HG03354 (cell line): Measurements from ENCODE around the gene ZNF598.
A peak's percentile ranks its signal among the peaks of the same experiment; 100 is the strongest.
"Not testable (repeated sequence)": the region's sequence is repeated elsewhere in the genome, so short reads cannot be mapped to it uniquely, and the experiment has no call there.

Experiments
- ATAC-seq: cut with Tn5 transposase; IDR thresholded peaks from one replicate; pipeline ENCODE4 v1.9.1; 2021; ENCODE audit warnings: mild to moderate bottlenecking; ENCODE audit not compliant: unreplicated experiment, poor library complexity, severe bottlenecking

ZNF598 gene

DNA sequence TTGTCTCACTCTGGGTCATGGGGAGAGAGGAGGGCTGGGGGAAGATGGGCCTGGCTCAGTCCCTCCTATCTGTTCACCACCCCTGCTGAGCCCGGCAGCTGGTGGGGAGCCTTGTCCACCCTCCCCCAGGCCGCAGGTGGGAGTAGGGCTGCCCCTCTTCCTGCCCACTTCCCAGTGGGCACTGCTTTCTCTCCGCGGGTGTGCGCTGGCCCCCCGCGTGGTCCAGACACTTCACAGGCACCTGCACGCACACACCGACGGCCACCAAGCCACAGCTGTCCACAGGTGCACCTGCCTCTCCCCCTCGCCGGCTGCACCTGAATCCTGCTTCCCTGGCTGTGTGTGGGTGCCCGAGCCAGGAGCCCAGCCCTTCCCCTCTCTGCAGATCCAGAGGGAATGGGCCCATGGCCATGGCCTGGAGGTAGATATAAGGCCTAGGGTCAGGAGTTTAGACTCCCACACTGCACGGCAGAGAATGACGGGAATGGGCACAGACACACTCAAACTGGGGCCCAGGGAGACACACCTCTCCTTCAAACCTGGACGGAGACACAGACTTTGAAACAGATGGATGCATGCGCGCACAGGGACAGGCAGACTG is 19.1 kb upstream of the ZNF598 start:
- no peak for ATAC-seq

DNA sequence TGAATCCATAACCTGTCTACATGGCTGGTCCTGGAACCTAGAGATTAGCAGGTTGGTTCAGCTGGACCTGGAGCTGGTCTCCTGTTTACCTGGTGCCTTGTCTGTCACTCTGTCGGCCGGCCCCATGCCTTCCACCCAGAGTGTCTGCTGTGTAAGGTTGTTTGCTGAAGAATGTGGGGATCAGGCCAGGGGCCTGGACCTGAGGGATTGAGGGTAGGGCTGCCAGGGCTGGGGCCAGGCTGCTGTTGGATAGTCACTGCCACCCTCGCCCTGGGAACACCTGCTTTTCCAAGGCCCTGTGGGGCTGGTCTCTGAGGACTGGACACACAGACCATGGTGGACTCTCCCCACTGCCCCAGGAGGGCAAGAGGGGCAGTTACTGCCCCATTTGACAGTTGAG is 18.5 kb upstream of the ZNF598 start:
- ATAC-seq = no peak

DNA sequence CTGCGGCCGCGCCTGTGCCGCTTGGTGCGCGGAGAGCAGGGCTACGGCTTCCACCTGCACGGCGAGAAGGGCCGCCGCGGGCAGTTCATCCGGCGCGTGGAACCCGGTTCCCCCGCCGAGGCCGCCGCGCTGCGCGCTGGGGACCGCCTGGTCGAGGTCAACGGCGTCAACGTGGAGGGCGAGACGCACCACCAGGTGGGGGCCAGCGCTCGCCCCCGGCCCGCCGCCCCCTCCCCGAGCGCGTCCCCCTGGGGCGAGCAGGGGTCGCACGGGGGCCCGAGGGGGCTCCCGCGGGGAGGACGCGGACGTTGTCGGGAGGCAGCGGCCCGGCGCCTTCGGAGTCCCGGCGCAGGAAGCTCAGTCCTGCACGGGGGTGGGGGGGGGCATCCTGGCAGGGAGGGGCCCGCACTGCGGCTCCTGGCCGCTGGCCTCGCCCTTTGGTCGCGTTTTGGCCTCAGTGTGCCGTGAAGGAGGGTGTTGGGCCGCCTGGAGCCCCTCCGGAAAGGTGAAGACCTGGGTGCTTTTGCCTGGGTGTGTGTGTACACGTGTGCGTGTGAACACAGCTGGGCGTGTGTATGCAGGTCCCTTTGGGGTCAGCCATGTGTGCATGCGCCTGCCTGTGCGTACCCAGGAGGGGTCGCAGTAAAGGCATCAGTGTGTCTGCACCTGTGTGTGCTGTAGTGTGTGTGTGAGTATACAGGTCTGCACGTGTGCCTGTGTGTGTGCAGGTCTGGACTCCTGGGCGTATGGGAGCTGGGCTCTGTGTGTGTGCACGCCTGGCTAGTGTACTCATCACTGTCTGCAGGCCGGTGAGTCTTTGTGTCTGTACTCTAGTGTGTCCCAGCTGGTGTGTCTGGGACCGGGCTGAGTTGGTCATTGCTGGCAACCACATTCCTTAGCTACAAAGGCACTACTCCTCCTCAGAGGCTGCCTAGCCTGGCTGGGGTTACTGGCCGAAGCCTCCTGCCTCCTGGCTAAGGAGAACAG is 17.7 kb upstream of the ZNF598 start:
- no peak for ATAC-seq

GRCh38 chr16:2026461-2027023 is 16.9 kb upstream of the ZNF598 start, which contains the start of gene NHERF2:
TSS of gene NHERF2 (plus strand) at chr16:2026902. CDS start at chr16:2027006, 104 bp downstream.
- ATAC-seq = no peak

- no peak for ATAC-seq
Measured at GRCh38 chr16:2025878-2026460, 16.3 kb upstream of the ZNF598 start.

DNA sequence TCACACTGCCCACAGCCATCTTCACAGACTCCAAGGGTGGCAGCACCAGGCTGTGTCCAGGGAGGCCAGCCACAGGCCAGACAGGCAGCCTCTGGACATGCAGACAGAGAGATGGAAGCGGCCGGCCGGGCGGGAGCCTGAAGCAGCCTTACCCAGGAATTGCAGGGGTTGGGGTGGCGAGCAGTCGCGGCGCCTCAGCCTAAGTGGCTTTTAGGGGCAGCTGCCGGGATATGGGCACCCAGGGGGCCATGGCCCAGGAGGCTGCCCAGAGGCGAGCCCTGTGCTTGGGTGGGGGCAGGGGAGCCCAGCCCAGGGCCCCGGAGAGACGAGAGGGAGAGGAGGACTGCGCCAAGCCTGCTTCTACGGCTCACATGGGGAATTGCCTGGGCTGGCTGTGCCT is 15.6 kb upstream of the ZNF598 start:
- ATAC-seq = no peak

GRCh38 chr16:2024032-2024420 is 14.4 kb upstream of the ZNF598 start:
- ATAC-seq = no peak

GRCh38 chr16:2023092-2024031 is 13.7 kb upstream of the ZNF598 start:
- no peak for ATAC-seq

GRCh38 chr16:2022723-2023091 is 13.1 kb upstream of the ZNF598 start:
- ATAC-seq = no peak

- ATAC-seq = no peak
Measured at GRCh38 chr16:2019921-2020831, 10.6 kb upstream of the ZNF598 start.

DNA sequence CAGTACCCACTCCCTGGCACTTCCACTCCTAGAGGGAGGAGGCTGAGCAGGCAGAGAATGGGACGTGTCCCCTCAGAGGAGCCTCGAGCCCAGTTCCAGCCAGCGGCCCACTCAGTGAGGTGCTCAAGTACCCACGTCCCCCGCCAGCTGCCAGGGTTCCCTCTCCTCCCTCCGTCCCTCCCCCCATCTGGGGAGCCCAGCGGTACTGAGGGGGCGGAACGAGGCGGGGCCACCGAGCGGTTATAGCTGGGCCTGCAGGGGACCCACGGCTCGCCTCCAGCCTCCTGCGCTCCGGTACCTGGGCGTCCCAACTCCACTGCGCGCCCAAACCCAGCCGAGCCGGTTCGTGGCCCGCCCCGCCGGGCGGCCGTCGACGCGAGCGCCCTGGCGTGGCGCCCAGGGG is 9.9 kb upstream of the ZNF598 start, which contains the start of gene NPW:
Gene NPW (plus strand): TSS at position 268 of the 403 bp plus-strand sequence.
- ATAC-seq = no peak

DNA sequence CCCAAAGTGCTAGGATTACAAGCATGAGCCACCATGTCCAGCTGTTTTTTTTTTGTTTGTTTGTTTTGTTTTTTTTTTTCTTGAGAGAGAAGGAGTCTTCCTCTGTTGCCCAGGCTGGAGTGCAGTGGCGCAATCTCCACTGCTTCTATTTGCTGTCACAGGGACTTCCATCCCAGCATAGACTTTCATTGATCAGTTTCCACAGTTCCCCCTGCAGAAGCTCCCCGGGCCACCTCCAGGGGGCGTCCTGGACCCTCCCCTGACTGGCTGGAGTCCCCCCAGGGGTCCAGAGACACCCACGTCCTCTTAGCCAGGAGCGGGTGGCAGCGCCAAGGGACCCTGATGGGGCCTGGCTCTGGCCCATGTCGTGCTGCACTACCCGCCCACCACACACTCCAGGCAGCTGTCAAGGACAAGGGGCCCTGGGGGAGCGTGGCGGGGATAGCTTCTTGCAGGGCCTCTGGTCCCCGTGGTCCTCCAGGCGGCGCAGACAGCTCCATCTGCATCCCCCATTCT is 6.8 kb upstream of the ZNF598 start:
- ATAC-seq = no peak

- ATAC-seq = no peak
Measured at GRCh38 chr16:2015947-2016208, 6.3 kb upstream of the ZNF598 start.

- ATAC-seq = no peak
Measured at GRCh38 chr16:2015117-2015946, 5.7 kb upstream of the ZNF598 start.

GRCh38 chr16:2013527-2013926 is 3.9 kb upstream of the ZNF598 start:
- no peak for ATAC-seq

GRCh38 chr16:2011726-2012125 is 2.1 kb upstream of the ZNF598 start:
- not testable (repeated sequence) for ATAC-seq

DNA sequence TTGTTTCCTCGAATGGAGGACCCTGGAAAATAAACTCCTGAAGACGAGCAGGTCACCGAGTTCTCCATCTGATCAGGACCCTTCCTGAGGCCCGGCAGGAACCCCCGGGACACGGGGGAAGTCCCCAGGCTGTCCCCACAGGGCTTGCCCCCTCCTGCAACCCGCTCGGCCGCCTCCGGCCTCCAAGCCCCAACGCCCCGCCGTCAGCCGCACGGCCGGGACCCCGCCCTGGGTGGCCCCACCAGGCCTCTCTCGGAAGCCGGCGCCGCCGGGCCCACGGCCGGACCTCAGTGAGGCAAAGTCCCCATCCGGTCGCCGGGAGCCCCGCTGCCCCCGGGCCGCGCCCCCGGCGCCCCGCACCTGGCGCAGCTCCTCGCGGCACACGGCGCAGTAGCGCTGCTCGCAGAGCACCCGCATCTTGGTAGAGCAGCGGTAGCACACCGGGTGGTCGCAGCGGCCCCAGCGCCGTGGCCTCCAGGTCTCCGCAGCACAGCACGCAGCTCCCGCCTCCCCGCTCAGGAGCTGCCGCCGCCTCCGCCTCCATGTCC is 383 bp downstream of the ZNF598 start:
- ATAC-seq = peak; percentile 44
